Karpas-422 (cell line): ENCODE measurements around the gene SLC25A6. TPM values are rescaled to one million over a fixed set of nuclear protein-coding genes. Genes with fewer than 3 reads are reported as not detected.

Source experiments
- DNase-seq: peaks from one replicate; pipeline ENCODE4 v3.0.0-alpha.2; 2015
- H2AFZ ChIP-seq: fragments of 200-600 bp; sonication (generic); 2 replicates; pipeline ENCODE4 v1.6.1; 2014; ENCODE audit warnings: antibody characterized with exemption, low read length, mixed read lengths
- H3K27ac ChIP-seq: fragments of 200-600 bp; sonication (generic); 2 replicates; pipeline ENCODE4 v1.5.1; 2014; ENCODE audit warnings: mild to moderate bottlenecking, low read length, moderate library complexity
- H3K27me3 ChIP-seq: fragments of 200-600 bp; sonication (generic); 2 replicates; pipeline ENCODE4 v1.6.1; 2014; ENCODE audit warnings: low read length, mixed read lengths
- H3K36me3 ChIP-seq: fragments of 200-600 bp; sonication (generic); 2 replicates; pipeline ENCODE4 v1.6.1; 2014; ENCODE audit warnings: low read length, mixed read lengths; ENCODE audit not compliant: insufficient read depth
- H3K4me1 ChIP-seq: fragments of 200-600 bp; sonication (generic); 2 replicates; pipeline ENCODE4 v1.6.1; 2014; ENCODE audit warnings: mild to moderate bottlenecking, low read length, mixed read lengths
- H3K4me2 ChIP-seq: fragments of 200-600 bp; sonication (generic); 2 replicates; pipeline ENCODE4 v1.6.1; 2014; ENCODE audit warnings: low read length, low read depth, mild to moderate bottlenecking; ENCODE audit not compliant: poor library complexity, severe bottlenecking
- H3K4me3 ChIP-seq: fragments of 200-600 bp; sonication (generic); 2 replicates; pipeline ENCODE4 v1.5.1; 2014; ENCODE audit warnings: mild to moderate bottlenecking, antibody characterized with exemption, low read length, mixed read lengths
- H3K79me2 ChIP-seq: fragments of 200-600 bp; sonication (generic); 2 replicates; pipeline ENCODE4 v1.6.1; 2014; ENCODE audit warnings: mild to moderate bottlenecking, low read length, mixed read lengths
- H3K9ac ChIP-seq: fragments of 200-600 bp; sonication (generic); 2 replicates; pipeline ENCODE4 v1.6.0; 2014; ENCODE audit warnings: low read length
- H3K9me2 ChIP-seq: fragments of 200-600 bp; sonication (generic), shearing (Covaris generic); replicated peaks from 2 replicates; pipeline ENCODE4 v1.6.0; 2014; ENCODE audit warnings: mild to moderate bottlenecking, low read length, moderate library complexity; ENCODE audit not compliant: insufficient read depth
- H3K9me3 ChIP-seq: fragments of 300-700, 200-600 bp; sonication (generic); 2 replicates; pipeline ENCODE4 v1.6.1; 2014; ENCODE audit warnings: low read length, mixed read lengths
- H4K20me1 ChIP-seq: fragments of 200-600 bp; sonication (generic); 2 replicates; pipeline ENCODE4 v1.6.1; 2014; ENCODE audit warnings: mild to moderate bottlenecking, antibody characterized with exemption, low read length, low read depth; ENCODE audit not compliant: insufficient read depth
- total RNA-seq: library from RNA; depleted of rRNA; stranded (reverse); fragments of >200 nt; shearing (Covaris generic); gene quantifications from 2 replicates; pipeline ENCODE4 v1.2.3, GENCODE V29; 2014; ENCODE audit warnings: low replicate concordance

SLC25A6 gene
- total RNA-seq, 1 experiment from 2014 or later, result 209 TPM

GRCh38 chrX:1397001-1397400 is 5.1 kb upstream of the SLC25A6 start:
- Histone ChIP-seq H3K4me1 (peaks cover 23% of the 10 kb centered on the region), H4K20me1 (peaks cover 9% of the 10 kb centered on the region; the same call in 1 of the 2 replicates), H3K79me2 (peaks cover 42% of the 10 kb centered on the region), H3K27me3 (no peaks in the 10 kb centered on the region), H3K9me3 (no peaks in the 10 kb centered on the region), H2AFZ (no peak overlapping the region), H3K27ac (no peak overlapping the region), H3K36me3 (peaks cover 20% of the 10 kb centered on the region), H3K4me2 (no peak overlapping the region), H3K4me3 (no peak overlapping the region), H3K9ac (no peak overlapping the region), H3K9me2 (no peaks in the 10 kb centered on the region)
- DNase-seq, result no peak

DNA sequence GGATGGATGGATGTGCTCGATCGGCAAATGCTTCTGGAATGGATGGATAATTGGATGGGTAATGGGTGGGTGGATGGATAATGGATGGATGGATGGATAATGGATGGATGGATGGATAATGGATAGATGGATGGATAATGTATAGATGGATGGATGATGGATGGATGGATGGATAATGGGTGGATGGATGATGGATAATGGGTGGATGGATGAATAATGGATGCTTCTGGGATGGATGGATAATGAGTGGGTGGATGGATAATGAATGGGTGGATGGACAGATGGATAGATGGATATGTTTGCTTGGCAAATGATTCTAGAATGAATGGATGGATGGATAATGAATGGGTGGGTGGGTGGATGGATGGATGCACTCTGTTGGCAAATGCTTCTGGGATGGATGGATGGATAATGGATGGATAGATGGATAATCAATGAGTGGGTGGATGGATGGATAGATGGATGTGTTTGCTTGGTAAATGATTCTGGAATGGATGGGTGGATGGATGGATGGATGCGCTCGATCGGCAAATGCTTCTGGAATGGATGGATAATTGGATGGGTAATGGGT is 3.8 kb upstream of the SLC25A6 start:
- no peak overlapping the region for H3K4me2 ChIP-seq
- H3K9me2 ChIP-seq, result no peaks in the 10 kb centered on the region
- H3K9me3 ChIP-seq, result no peaks in the 10 kb centered on the region
- H2AFZ ChIP-seq, result no peak overlapping the region
- H3K9ac ChIP-seq, result no peak overlapping the region
- peaks cover 23% of the 10 kb centered on the region for H3K36me3 ChIP-seq
- no peak overlapping the region for H3K4me3 ChIP-seq
- no peaks in the 10 kb centered on the region for H3K27me3 ChIP-seq
- peaks cover 53% of the 10 kb centered on the region for H3K79me2 ChIP-seq
- peaks cover 12% of the 10 kb centered on the region for H4K20me1 ChIP-seq
- no peak overlapping the region for H3K27ac ChIP-seq
- H3K4me1 ChIP-seq, result peaks cover 27% of the 10 kb centered on the region
- no peak for DNase-seq

DNA sequence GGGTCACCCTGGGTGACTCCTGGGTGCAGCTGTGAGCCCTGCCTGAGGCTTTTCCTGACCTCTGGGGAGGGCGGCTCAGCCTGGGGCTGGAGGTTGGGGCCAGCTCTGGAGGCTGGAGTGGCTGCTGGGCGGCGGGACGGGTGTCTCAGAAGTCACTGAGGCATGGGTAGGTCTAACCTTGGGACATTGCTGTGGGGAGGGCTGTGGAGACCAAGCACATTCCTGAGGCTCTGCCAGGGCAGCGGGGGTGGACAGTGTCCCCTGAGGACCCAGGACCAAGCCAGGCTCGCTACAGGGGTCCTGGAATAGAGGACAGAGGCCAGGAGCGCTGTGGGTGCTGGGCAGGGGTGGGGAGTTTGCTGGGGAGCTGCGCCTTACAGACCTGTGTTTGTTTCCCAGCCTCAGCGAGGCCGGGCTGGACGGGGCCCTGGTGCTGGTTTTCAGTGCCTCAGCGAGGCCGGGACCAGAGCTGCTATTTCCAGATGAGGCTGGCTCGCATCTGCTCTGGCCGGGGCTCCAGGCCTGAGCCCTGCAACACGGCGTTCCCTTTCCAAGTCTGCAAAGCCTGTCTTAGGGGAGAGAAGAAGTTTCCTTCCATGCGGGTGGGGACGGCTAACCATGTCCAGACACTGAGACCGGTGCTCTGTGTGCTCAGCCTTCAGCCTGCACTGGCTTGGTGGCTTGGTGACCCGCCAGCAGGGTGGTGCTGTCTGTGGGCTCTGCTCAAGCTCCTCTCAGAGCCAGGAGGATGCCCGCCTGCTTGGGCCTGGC is 3.0 kb upstream of the SLC25A6 start:
- no peak for DNase-seq
- Histone ChIP-seq H3K27me3 (no peaks in the 10 kb centered on the region), H4K20me1 (peaks cover 20% of the 10 kb centered on the region), H2AFZ (no peak overlapping the region), H3K36me3 (peaks cover 31% of the 10 kb centered on the region), H3K9me2 (no peaks in the 10 kb centered on the region), H3K4me2 (no peak overlapping the region), H3K79me2 (peaks cover 61% of the 10 kb centered on the region), H3K4me1 (peaks cover 34% of the 10 kb centered on the region), H3K9ac (no peak overlapping the region), H3K4me3 (no peak overlapping the region), H3K9me3 (no peaks in the 10 kb centered on the region), H3K27ac (no peak overlapping the region)

- Histone ChIP-seq H3K4me2 (peak overlapping the region; percentile 95), H3K4me1 (peaks cover 34% of the 10 kb centered on the region), H3K79me2 (peaks cover 70% of the 10 kb centered on the region), H4K20me1 (peaks cover 29% of the 10 kb centered on the region), H3K9me2 (no peaks in the 10 kb centered on the region), H3K36me3 (peaks cover 40% of the 10 kb centered on the region), H3K9me3 (no peaks in the 10 kb centered on the region), H3K27me3 (no peaks in the 10 kb centered on the region), H3K9ac (0 out of 2 replicates have a peak overlapping the region, but pooled peaks have one; percentile 100), H2AFZ (no peak overlapping the region), H3K27ac (no peak overlapping the region), H3K4me3 (peak overlapping the region; percentile 78; the same call in 1 of the 2 replicates)
- DNase-seq, result no peak
Observed at GRCh38 chrX:1393871-1394615, 2.1 kb upstream of the SLC25A6 start.

- H3K36me3 ChIP-seq, result peaks cover 54% of the 10 kb centered on the region
- peaks cover 44% of the 10 kb centered on the region for H4K20me1 ChIP-seq
- H3K79me2 ChIP-seq, result peaks cover 84% of the 10 kb centered on the region
- H3K4me2 ChIP-seq, result peak overlapping the region; percentile 95
- peak overlapping the region; percentile 86 for H3K4me3 ChIP-seq
- peaks cover 34% of the 10 kb centered on the region for H3K4me1 ChIP-seq
- peak overlapping the region; percentile 100 for H3K9ac ChIP-seq
- H3K27ac ChIP-seq, result peak overlapping the region; percentile 94
- no peak overlapping the region for H2AFZ ChIP-seq
- H3K27me3 ChIP-seq, result no peaks in the 10 kb centered on the region
- no peaks in the 10 kb centered on the region for H3K9me3 ChIP-seq
- peak; percentile 85 for DNase-seq
- no peaks in the 10 kb centered on the region for H3K9me2 ChIP-seq
Observed at GRCh38 chrX:1392376-1393068, 609 bp upstream of the SLC25A6 start.

- H3K9ac ChIP-seq, result peak overlapping the region; percentile 100
- H4K20me1 ChIP-seq, result peaks cover 50% of the 10 kb centered on the region
- H3K36me3 ChIP-seq, result peaks cover 64% of the 10 kb centered on the region
- peak overlapping the region; percentile 71 for H3K4me2 ChIP-seq
- no peak for DNase-seq
- H3K27me3 ChIP-seq, result no peaks in the 10 kb centered on the region
- H3K4me1 ChIP-seq, result peaks cover 34% of the 10 kb centered on the region
- no peaks in the 10 kb centered on the region for H3K9me2 ChIP-seq
- no peaks in the 10 kb centered on the region for H3K9me3 ChIP-seq
- H2AFZ ChIP-seq, result no peak overlapping the region
- H3K27ac ChIP-seq, result peak overlapping the region; percentile 92
- H3K79me2 ChIP-seq, result peaks cover 81% of the 10 kb centered on the region
- H3K4me3 ChIP-seq, result peak overlapping the region; percentile 86
Observed at GRCh38 chrX:1391370-1391706, 575 bp downstream of the SLC25A6 start.

GRCh38 chrX:1390621-1391369 is 1.1 kb downstream of the SLC25A6 start:
- Histone ChIP-seq H3K4me2 (peak overlapping the region; percentile 71), H3K27me3 (no peaks in the 10 kb centered on the region), H3K9me2 (no peaks in the 10 kb centered on the region), H3K9me3 (no peaks in the 10 kb centered on the region), H3K27ac (peak overlapping the region; percentile 92), H3K4me3 (peak overlapping the region; percentile 86), H3K4me1 (peaks cover 34% of the 10 kb centered on the region), H3K79me2 (peaks cover 75% of the 10 kb centered on the region), H2AFZ (no peak overlapping the region), H4K20me1 (peaks cover 47% of the 10 kb centered on the region), H3K9ac (peak overlapping the region; percentile 100), H3K36me3 (peaks cover 61% of the 10 kb centered on the region)
- no peak for DNase-seq
